H9 (cell line): Measurements from ENCODE around the gene AVEN. TPM values are rescaled to one million over a fixed set of nuclear protein-coding genes. Genes with fewer than 3 reads are reported as not detected.

Experiments
- DNase-seq: peaks from one replicate; pipeline ENCODE4 v3.0.0-alpha.2; 2017
- H2AFZ ChIP-seq: one replicate; pipeline ENCODE4 v1.6.1; 2013; ENCODE audit warnings: mild to moderate bottlenecking, low read length, control low read depth, moderate library complexity
- H2AK5ac ChIP-seq: 2 replicates; pipeline ENCODE4 v1.6.1; 2013; ENCODE audit warnings: low read length, control low read depth, mixed read lengths; ENCODE audit not compliant: insufficient read length
- H2BK120ac ChIP-seq: one replicate; pipeline ENCODE4 v1.6.1; 2013; ENCODE audit warnings: low read depth, mild to moderate bottlenecking, low read length, control low read depth, inconsistent platforms; ENCODE audit not compliant: poor library complexity, severe bottlenecking
- H2BK12ac ChIP-seq: 2 replicates; pipeline ENCODE4 v1.6.1; 2013; ENCODE audit warnings: low read length, control low read depth, mixed read lengths, low read depth; ENCODE audit not compliant: insufficient read length
- H2BK15ac ChIP-seq: 2 replicates; pipeline ENCODE4 v1.6.1; 2013; ENCODE audit warnings: low read depth, low read length, control low read depth
- H2BK20ac ChIP-seq: one replicate; pipeline ENCODE4 v1.6.1; 2013; ENCODE audit warnings: low read depth, mild to moderate bottlenecking, low read length, control low read depth, inconsistent platforms; ENCODE audit not compliant: poor library complexity, severe bottlenecking
- H2BK5ac ChIP-seq: 2 replicates; pipeline ENCODE4 v1.6.1; 2013; ENCODE audit warnings: low read length, control low read depth, mixed read lengths; ENCODE audit not compliant: insufficient read length
- H3K14ac ChIP-seq: 2 replicates; pipeline ENCODE4 v1.6.1; 2013; ENCODE audit warnings: low read length, control low read depth; ENCODE audit not compliant: insufficient read depth
- H3K18ac ChIP-seq: 2 replicates; pipeline ENCODE4 v1.6.1; 2013; ENCODE audit warnings: low read depth, mild to moderate bottlenecking, mixed read lengths, low read length, control low read depth; ENCODE audit not compliant: insufficient read length
- H3K23ac ChIP-seq: 2 replicates; pipeline ENCODE4 v1.6.1; 2013; ENCODE audit warnings: low read length, control low read depth, mixed read lengths, low read depth; ENCODE audit not compliant: insufficient read length
- H3K23me2 ChIP-seq: 2 replicates; pipeline ENCODE4 v1.6.1; 2013; ENCODE audit warnings: low read depth, mild to moderate bottlenecking, mixed read lengths, low read length, control low read depth; ENCODE audit not compliant: insufficient read length, poor library complexity, severe bottlenecking
- H3K27ac ChIP-seq: 2 replicates; pipeline ENCODE4 v1.5.1; 2013; ENCODE audit warnings: low read length, control low read depth, mixed read lengths, low read depth; ENCODE audit not compliant: insufficient read length
- H3K27me3 ChIP-seq: 2 replicates; pipeline ENCODE4 v1.6.1; 2013; ENCODE audit warnings: low read length, control low read depth, inconsistent platforms; ENCODE audit not compliant: insufficient read depth
- H3K4ac ChIP-seq: 2 replicates; pipeline ENCODE4 v1.6.1; 2013; ENCODE audit warnings: low read depth, mild to moderate bottlenecking, control low read depth, inconsistent platforms, low read length, moderate library complexity
- H3K4me1 ChIP-seq: 2 replicates; pipeline ENCODE4 v1.6.1; 2013; ENCODE audit warnings: low read length, control low read depth, inconsistent platforms; ENCODE audit not compliant: insufficient read depth
- H3K4me2 ChIP-seq: 2 replicates; pipeline ENCODE4 v1.6.1; 2013; ENCODE audit warnings: low read length, control low read depth, mixed read lengths; ENCODE audit not compliant: insufficient read length, insufficient read depth
- H3K56ac ChIP-seq: 2 replicates; pipeline ENCODE4 v1.6.1; 2013; ENCODE audit warnings: low read depth, mild to moderate bottlenecking, mixed read lengths, low read length, control low read depth; ENCODE audit not compliant: insufficient read length
- H3K79me1 ChIP-seq: 2 replicates; pipeline ENCODE4 v1.6.1; 2013; ENCODE audit warnings: low read depth, mild to moderate bottlenecking, moderate library complexity, low read length, control low read depth, inconsistent platforms; ENCODE audit not compliant: insufficient read depth, poor library complexity, severe bottlenecking
- H3K79me2 ChIP-seq: 2 replicates; pipeline ENCODE4 v1.6.1; 2013; ENCODE audit warnings: low read length, control low read depth, inconsistent platforms; ENCODE audit not compliant: insufficient read depth
- H3K9ac ChIP-seq: 2 replicates; pipeline ENCODE4 v1.6.1; 2013; ENCODE audit warnings: low read length, control low read depth, mixed read lengths; ENCODE audit not compliant: insufficient read length; ENCODE audit errors: extremely low read depth
- H3K9me3 ChIP-seq: one replicate; pipeline ENCODE4 v1.6.1; 2013; ENCODE audit warnings: low read depth, low read length, inconsistent platforms; ENCODE audit not compliant: control insufficient read depth
- H3T11ph ChIP-seq: one replicate; pipeline ENCODE4 v1.6.1; 2013; ENCODE audit warnings: mild to moderate bottlenecking, low read length, control low read depth, inconsistent platforms
- H4K20me1 ChIP-seq: one replicate; pipeline ENCODE4 v1.6.1; 2013; ENCODE audit not compliant: control insufficient read depth, insufficient read length, insufficient read depth
- H4K5ac ChIP-seq: 2 replicates; pipeline ENCODE4 v1.6.1; 2013; ENCODE audit warnings: low read depth, mild to moderate bottlenecking, mixed read lengths, low read length, control low read depth; ENCODE audit not compliant: insufficient read length
- H4K8ac ChIP-seq: replicated peaks from 2 replicates; pipeline ENCODE4 v1.6.1; 2013; ENCODE audit warnings: low read length, control low read depth, mixed read lengths, low read depth; ENCODE audit not compliant: insufficient read length
- H4K91ac ChIP-seq: 2 replicates; pipeline ENCODE4 v1.6.1; 2013; ENCODE audit warnings: low read depth, mild to moderate bottlenecking, moderate library complexity, mixed read lengths, low read length, control low read depth; ENCODE audit not compliant: insufficient read length
- H3K27ac Mint-ChIP-seq, 3 experiments: 2 replicates in 2 of 3; 3 replicates in 1 of 3; pipeline ENCODE4 v1.8.0; 2020 to 2021; ENCODE audit warnings: mixed read lengths in 3 of 3, mild to moderate bottlenecking in 1 of 3, moderate library complexity in 1 of 3
- H3K27me3 Mint-ChIP-seq: 2 replicates; pipeline ENCODE4 v1.8.0; 2021; ENCODE audit warnings: low read depth, mild to moderate bottlenecking, moderate library complexity, mixed read lengths
- H3K36me3 Mint-ChIP-seq, 3 experiments: 2 replicates in 2 of 3; 3 replicates in 1 of 3; pipeline ENCODE4 v1.8.0; 2020 to 2021; ENCODE audit warnings: low read depth in 3 of 3, mixed read lengths in 3 of 3; ENCODE audit not compliant: insufficient read depth in 1 of 3
- H3K4me1 Mint-ChIP-seq, 2 experiments: 2 replicates each; pipeline ENCODE4 v1.8.0; 2020; ENCODE audit warnings: mixed read lengths in 2 of 2
- H3K4me3 Mint-ChIP-seq, 2 experiments: 2 replicates in 1 of 2; 3 replicates in 1 of 2; pipeline ENCODE4 v1.8.0; 2020 to 2021; ENCODE audit warnings: mild to moderate bottlenecking in 2 of 2, mixed read lengths in 2 of 2, moderate library complexity in 1 of 2
- H3K9me3 Mint-ChIP-seq, 2 experiments: 2 replicates in 1 of 2; 3 replicates in 1 of 2; pipeline ENCODE4 v1.8.0; 2020; ENCODE audit warnings: mild to moderate bottlenecking in 2 of 2, mixed read lengths in 2 of 2, moderate library complexity in 1 of 2
- WGBS: extraction: QIAGEN DNeasy Blood & Tissue Kit; methylation state at CpG from one replicate; pipeline ENCODE4 v1.1.7; 2013; ENCODE audit warnings: missing lambda C conversion rate, low lambda C conversion rate, mixed read lengths; ENCODE audit not compliant: insufficient read length; ENCODE audit errors: extremely low coverage; 5-methylcytosine and 5-hydroxymethylcytosine counted together
- total RNA-seq: library from RNA; stranded (reverse); gene quantifications from 2 replicates; pipeline ENCODE4 v1.2.1, GENCODE V29; 2021
- TF ChIP-seq, protein P1 (sequence below): fragments of 200-600 bp; sonication (generic); conservative IDR thresholded peaks from 3 replicates; pipeline ENCODE4 v1.8.0; 2021; ENCODE audit warnings: antibody characterized with exemption, mild to moderate bottlenecking

AVEN gene
- total RNA-seq, 1 experiment from 2014 or later, result 16.1 TPM

DNA sequence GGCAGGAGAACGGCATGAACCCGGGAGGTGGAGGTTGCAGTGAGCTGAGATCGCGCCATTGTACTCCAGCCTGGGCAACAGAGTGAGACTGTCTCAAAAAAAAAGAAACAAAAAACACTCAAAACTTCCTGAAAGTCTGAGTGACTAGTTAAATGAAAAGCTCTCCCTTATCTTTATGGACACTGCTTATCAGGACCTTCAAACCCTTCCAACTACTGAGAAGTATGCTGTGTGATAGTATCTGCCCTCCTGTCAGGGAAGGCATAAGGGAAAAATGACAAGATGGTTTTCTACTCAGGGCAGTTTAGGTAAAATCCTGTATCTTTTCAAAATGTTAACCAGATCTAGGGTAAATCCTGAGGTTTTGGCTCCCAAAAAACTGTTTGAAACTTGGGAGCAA, 40.9 kb upstream of the AVEN start:
- TF ChIP-seq, protein P1, sequence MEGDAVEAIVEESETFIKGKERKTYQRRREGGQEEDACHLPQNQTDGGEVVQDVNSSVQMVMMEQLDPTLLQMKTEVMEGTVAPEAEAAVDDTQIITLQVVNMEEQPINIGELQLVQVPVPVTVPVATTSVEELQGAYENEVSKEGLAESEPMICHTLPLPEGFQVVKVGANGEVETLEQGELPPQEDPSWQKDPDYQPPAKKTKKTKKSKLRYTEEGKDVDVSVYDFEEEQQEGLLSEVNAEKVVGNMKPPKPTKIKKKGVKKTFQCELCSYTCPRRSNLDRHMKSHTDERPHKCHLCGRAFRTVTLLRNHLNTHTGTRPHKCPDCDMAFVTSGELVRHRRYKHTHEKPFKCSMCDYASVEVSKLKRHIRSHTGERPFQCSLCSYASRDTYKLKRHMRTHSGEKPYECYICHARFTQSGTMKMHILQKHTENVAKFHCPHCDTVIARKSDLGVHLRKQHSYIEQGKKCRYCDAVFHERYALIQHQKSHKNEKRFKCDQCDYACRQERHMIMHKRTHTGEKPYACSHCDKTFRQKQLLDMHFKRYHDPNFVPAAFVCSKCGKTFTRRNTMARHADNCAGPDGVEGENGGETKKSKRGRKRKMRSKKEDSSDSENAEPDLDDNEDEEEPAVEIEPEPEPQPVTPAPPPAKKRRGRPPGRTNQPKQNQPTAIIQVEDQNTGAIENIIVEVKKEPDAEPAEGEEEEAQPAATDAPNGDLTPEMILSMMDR, result no peak
- no peaks in the 10 kb centered on the region for H3K79me2 ChIP-seq

More for the DNA sequence above, 40.9 kb upstream of the AVEN start:
- Histone ChIP-seq H2BK5ac (no peak overlapping the region), H3K14ac (no peak overlapping the region), H3K4ac (no peak overlapping the region), H2BK12ac (no peak overlapping the region), H4K20me1 (no peaks in the 10 kb centered on the region), H3K23ac (no peak overlapping the region), H3K9me3 (no peaks in the 10 kb centered on the region), H3K4me1 (no peaks in the 10 kb centered on the region), H3K27me3 (no peaks in the 10 kb centered on the region), H2BK15ac (no peak overlapping the region), H3K9ac (no peak overlapping the region), H2BK20ac (no peak overlapping the region), H3K79me1 (no peaks in the 10 kb centered on the region), H2BK120ac (no peak overlapping the region), H3K18ac (no peak overlapping the region), H3K23me2 (no peaks in the 10 kb centered on the region), H2AFZ (no peak overlapping the region), H3K27ac (no peak overlapping the region), H4K5ac (no peak overlapping the region), H3K4me2 (no peak overlapping the region), H2AK5ac (no peak overlapping the region), H4K8ac (no peak overlapping the region), H4K91ac (no peak overlapping the region), H3T11ph (no peak overlapping the region), H3K56ac (no peak overlapping the region)
- no peak overlapping the region for H3K4me3 Mint-ChIP-seq
- no peak for DNase-seq
- WGBS, result no CpG with 5 or more reads among the region's 4 CpGs
- no peaks in the 10 kb centered on the region for H3K4me1 Mint-ChIP-seq
- H3K27me3 Mint-ChIP-seq, result no peaks in the 10 kb centered on the region; the same call in 1 of the 2 replicates
- H3K36me3 Mint-ChIP-seq, result peaks cover 0 to 11% (median 9%) of the 10 kb centered on the region in 3 experiments; a peak in 4 of 7 replicates
- no peak overlapping the region for H3K27ac Mint-ChIP-seq
- no peaks in the 10 kb centered on the region for H3K9me3 Mint-ChIP-seq
